GM19238 (cell line): ENCODE data around the gene TAGLN2.
A peak's percentile ranks its signal among the peaks of the same experiment; 100 is the strongest.

ENCODE experiments used
- DNase-seq: peaks from one replicate; pipeline ENCODE4 v3.0.0; 2011; ENCODE audit warnings: low spot score; ENCODE audit not compliant: insufficient read length

The TAGLN2 gene

DNA sequence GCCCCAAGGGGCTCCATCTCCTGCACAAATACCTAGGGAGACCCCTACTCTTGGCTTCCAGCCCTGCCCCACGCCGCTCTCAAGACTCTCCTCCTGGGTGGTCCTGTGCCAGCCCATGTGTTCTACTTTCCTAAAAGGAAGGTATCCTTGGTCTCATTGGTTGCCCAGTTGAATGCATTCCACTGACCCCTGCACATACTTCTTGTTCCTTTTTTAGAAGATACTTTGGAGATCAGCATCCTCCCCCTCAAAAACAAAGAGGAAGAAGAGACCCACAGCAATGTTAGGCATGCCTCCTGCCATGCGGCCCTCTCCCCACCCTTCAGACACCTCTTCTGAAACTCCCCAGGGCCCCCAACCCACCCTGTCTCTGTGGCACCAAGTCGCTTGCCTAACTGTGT lies 24.7 kb upstream of the TAGLN2 start:
- no peak for DNase-seq

DNA sequence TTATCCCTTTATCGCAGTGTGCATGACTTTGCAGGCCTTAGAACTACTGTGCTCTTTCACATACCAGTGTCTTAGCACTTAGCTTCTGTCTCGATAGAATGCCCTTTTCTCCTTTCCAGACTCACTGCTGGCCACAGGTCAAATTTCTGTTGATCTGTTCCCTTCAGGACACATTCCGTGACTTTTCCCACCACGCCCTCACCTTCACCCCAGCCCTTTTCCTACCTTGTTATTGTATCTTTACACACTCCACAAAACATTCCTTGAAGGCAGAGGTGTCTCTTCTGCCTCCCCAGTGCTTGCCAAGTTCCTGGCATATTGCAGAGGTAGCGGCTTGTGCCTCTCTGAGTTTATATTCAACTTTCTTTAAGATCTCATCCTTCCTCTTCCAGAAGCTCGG lies 23.8 kb upstream of the TAGLN2 start:
- no peak for DNase-seq

DNA sequence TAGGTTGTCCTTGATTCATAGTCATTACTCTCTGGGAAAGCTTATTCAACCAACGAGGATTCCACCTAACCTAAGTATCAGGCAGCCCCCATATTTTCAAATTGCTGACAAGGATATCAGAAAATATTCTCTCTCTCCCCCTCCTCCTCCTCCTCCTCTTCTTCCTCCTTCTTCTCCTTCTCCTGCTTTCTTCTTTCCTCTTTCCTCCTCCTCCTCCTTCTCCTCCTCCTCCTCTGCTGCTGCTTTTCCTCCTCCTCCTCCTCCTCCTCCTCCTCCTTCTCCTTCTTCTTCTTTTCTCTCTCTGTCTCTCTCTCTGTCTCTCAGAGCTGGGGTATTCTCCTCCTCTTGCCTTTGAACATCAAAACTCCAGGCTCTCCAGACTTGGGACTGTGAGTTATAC lies 22.6 kb upstream of the TAGLN2 start:
- no peak for DNase-seq

DNA sequence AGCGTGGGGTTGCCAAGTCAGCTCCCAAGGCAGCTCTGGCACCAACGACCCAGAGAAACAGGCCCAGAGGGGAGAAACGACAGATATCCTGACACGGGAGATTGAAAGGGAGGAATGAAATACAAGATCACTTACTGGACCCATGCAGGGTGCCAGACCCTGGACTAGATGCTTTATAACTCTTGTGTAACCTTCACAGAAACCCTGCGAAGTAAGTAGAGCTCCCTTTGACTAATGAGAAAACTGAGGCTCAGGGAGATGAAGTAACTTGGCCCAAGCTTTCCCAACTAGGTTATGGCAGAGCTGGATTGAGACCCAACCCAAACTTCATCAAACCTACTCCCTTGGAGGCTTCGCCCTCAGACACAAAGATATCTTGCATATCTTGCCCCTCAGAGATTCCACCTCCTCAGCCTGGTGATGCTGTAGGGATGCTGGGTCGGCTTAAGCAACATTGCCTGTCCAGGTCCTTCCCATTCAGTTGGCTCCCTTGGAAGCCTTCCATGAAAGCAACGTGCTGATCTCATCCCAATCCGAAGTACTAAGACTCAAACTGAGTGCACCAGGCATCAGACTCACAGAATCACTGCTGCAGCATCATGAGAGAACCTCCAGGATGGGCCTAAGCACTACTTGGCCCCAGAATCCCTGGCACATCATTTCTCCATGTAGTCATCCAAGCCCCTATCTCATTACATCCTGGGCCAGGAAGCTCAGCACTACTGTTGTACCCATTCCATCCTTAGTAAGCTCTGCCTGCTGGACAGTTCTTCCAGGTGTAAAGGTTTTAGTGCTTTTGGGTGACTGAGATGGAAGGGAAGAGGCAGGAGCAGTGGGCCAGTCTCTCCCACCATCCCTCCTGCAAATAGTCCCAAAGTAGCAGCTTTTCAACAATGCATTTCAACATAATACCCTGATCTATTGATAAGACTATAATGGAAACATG lies 21.2 kb upstream of the TAGLN2 start:
- DNase-seq: no peak

DNA sequence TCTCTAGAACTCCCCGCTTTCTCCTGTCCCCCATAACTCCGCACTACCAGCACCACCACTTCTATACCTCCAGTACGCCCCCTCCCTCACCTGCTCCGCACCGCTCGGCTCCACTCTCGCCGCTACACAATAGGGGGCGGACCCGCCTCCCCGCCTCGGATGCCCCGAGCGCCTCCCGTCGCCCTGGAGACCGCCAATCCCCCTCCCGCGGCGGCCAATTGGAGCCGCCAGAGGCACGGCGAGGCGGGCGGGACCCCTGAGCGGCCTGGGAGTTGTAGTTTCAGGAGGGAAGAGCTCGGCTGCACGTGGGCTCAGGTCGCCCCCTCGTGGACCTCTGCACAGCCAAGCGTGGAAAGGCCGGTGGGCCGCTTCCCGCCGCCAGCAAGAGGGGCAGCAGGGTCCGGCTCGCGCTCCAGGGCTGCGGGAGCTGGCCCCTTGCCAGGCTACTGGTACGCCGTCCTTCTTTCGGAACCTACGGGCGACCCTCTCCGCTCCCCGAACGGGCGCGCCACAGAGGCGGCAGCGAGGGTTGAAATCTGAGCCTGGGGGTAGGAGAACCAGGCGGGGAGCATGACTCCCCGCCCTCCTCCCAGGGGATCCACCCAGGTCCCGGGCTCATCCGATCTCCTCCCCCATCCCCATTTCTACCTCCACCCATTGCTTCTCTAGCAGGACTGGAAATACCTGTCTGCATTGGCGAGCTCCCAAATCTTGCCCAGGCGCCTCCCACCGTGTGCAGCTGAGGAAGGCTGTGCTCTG lies 20.4 kb upstream of the TAGLN2 start, which contains the start of gene IGSF9:
Gene IGSF9 (minus strand): TSS at position 131 of the 759 bp plus-strand sequence. CDS start 2,159 bp downstream, outside the sequence.
- no peak for DNase-seq

DNA sequence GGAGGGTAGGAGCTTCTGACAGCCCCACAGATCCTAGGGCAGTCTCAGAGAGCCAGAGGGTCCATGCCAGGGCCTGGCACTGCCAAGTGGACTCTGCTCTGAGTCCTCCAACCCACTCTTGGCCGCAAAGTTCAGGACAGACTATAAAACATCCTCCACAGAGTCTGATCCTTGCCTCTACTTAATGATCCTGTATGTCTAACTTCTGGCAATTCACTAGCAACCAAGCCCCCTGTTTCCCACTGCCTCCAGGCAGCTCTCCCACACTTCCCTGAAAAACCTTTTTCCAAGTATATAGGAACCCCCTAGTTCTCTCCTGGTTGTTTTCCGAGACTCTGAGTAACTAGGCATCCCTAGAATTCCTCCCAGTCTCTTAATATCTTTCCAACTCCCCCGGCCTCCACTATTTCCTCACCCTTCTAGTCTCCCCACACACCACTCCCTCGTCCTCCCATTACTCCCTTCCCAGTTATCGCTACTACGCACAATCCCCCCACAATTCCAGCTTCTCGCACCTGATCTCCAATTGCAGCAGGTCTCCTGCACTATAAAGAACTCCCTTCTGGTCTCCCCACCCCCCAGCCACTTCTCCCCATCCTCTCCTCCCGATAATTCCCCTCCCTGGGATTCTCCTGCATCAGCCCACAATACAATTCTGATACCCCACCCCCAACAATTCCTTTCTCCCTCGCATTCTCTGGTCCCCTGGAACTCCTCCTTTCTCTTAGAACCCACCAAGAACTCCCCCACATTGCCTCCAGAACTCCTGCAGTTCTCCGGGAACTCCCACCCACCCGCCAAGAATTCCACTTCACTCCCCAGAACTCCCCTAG lies 19.5 kb upstream of the TAGLN2 start:
- no peak for DNase-seq

DNA sequence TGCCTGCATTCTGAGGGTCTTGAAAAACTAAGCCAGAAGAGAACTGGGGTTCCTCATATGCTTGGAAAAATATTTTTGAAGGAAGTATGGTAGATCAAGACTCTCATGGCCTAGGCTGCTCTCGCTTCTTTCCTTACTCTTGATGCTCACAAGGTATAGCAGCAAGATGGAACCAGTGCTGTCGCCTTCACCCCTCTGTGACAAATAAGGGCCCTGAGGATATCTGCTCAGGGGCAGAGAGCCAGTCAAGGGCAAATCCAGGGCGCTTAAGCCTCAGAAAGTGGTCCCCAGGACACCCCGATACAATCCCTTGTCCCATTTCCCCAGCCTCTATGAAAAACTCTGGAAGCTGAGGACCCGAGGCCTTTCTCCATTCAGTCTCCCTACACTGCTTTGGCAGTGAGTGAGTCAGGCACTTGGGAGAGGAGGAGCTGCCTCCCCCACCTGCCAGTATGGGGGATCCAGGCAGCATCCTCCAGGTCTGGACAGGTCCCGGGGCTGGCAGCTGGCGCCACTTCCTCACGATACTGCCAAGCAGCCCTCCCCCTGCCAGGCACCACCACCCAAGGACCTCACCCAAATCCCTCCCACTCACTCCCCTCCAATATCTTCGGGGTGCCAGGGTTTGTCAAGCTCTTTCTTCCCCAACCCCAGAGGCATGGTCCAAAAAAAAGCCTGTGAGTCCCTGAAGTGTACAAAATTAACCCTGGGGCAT lies 18.8 kb upstream of the TAGLN2 start:
- no peak for DNase-seq

DNA sequence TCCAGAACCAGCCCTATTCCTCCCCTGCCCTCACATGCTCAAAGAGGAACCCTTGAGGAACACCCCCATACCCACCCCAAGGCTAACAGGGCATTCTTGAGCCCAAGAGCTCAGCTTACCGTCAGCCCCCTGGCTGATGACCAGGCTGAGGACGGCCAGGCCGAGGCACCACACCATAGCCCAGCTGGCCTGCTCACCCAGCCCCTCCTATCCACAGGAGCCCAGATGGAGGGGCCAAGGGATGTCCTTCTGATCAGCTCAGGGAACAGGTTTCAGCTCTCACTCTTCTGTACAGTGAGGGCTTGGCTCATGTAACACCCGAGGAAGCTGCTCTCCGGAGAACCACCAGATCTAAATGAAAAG lies 18.0 kb upstream of the TAGLN2 start:
- no peak for DNase-seq

DNA sequence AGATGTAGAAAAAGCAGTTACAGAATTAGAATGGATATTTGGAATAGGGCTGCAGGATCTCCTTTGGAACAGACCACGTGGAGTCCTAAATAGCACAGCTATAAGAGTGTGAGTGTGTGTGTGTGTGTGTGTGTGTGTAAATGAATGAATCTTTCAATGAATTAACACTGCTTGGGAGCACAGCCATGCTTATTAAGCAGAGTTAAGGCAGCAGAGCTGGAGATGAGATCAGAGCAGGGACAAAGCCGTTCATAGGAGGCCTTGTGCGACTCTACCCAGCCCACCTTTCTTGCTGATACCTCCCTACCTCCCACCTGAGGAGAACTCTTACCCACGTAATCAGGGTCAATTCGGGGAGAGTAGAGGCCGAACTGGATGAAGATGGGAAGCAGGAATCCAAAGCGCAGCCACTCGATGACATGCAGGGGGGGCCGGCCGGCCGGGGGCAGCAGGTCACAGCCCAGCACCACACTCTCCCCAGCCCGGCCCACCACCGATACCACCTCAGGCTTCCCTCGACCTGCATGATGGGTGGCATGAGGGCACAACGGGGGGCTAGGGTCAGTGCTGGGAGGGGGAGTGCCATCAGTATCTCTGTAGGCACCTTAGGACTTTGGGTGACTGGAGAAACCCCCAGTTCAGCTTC lies 17.4 kb upstream of the TAGLN2 start:
- no peak for DNase-seq

DNA sequence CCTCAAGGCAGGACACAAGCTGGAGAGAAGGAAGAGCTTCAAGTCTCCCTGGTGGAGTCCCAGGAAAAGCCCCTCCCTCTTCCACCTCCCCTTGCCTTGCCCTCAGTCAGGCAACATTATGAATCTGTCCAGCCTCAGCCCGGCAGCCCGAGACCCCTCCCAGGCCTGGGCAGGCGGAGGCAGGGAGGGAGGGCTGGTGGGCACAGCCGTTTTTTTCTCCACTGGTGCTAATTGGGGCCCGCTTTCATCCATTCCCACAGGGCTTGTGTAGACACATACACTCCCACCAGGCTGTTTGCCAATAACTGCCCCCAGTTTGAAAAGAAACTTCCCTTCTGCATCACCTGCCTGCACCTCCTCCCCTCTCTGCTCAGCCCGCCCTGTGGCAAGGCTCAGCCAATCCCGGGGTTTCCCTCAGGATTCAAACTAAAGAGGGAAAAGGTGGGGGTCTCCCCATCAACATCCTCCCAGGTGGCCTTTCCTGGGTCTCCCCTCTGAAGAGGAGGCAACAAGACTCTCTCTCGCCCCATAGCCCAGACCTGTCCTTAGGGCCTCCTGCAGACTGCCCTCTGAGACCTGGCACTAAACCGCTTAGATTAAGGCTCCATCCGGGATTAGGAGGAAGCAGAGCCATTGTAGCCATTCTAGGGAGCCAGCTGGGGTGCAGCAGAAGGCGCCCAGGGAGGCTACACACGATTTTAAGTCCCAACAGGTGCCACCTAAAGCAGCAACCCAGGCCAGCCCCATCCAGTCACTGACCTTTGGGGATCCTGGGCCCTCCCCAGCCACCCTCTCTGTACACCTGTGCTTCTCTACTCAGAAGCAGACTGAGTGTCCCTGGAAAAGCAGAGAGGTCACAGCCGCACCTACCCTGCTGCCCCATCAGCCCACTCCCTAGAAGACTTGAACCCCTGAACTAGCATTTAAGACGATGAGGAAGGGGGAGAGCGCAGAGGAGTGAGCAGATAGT lies 16.6 kb upstream of the TAGLN2 start:
- no peak for DNase-seq

DNA sequence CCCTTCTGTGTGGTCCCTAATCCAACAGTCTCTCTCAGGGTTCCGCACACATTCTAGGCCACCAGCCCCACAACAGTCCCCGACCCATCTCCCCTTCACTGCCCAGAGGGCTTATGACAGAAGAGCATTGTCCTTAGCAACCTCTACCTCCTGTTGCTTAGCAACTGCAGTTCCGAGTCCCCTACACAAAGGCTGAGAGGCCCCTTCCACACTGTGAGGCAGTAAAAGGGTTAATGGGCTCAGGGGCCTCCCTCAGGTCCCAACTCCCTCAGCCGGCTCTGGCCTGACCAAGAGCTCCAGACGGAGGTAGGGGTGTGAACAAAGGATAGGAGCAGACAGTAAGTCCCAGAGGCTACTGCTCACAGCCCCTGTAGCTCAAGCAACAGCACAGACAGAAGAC lies 15.8 kb upstream of the TAGLN2 start:
- no peak for DNase-seq

DNA sequence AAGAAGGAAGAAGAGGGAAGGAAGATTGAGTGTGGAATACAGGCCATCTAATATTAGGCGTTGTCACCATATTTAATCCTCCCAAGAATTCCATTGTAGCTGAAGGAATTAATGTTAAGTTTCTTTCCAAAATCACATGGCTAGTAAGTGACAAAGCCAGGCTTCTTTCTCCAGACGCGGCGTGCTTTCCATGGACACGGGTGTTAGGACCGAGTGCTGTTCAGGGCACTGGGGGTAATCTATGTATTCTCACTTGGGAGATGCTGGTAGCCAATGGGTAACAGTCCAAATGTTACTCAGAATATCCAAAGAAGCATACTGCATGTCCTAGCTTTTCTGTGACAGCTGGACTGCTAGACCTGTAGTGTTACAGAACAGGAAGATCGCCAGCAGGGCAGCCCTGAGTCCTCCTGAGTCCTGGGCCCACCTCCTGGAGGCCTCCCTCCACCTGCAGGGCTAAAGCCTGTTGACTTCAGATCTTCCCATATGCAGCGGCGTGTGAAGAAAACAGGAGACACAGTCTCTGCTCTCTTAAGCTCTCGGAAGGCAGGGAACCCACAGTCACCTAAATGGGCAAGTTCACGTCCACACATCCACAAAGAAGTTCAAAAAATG lies 14.8 kb upstream of the TAGLN2 start:
- no peak for DNase-seq

DNA sequence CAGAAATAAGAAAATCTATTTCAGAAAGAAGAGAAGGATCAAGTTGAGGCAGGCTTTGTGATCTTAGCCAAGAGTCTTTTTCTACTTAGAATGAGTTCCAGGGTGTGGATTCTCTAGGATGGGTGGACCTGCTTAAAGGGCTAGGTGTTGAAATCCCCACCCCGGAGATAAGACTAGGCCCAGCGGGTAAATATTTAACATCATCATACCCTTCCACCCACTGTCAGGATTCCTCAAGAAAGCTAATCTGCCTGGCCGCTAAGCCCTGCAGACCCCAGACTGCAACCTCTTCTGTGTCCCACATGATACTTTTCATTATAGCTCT lies 14.3 kb upstream of the TAGLN2 start:
- no peak for DNase-seq

DNA sequence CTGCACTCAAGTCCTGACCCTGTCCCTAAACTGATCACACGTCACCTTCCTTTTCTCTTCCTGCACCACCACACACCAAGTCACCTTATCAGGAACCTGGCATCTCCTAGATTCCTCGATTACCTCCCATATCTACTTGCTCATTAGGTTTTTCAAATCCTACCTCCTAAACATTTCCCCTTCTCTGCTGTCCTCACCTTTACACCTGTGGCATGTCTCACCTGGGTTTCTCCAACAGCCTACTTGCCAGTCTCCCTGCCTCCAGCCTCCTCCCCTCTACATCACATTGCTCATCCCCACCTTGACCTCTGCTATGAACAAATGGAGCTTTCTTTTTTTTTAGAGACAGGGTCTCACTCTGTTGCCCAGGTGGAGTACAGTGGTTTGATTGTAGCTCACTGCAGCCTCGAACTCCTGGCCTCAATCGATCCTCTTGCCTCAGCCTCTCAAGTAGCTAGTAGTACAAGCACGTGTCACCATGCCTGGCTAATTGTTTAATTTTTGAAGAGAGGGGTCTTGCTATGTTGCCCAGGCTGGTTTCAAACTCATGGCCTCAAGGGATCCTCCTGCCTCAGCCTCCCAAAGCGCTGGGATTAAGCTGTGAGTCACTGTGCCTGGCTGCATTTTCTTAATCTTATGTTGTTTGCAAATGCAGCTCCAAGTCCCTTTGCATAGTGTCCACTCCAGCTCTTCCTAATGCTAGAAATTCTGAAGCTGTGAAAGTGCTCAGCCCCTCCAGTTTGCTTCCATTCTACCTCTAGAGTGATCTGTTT lies 13.8 kb upstream of the TAGLN2 start:
- DNase-seq: no peak

DNA sequence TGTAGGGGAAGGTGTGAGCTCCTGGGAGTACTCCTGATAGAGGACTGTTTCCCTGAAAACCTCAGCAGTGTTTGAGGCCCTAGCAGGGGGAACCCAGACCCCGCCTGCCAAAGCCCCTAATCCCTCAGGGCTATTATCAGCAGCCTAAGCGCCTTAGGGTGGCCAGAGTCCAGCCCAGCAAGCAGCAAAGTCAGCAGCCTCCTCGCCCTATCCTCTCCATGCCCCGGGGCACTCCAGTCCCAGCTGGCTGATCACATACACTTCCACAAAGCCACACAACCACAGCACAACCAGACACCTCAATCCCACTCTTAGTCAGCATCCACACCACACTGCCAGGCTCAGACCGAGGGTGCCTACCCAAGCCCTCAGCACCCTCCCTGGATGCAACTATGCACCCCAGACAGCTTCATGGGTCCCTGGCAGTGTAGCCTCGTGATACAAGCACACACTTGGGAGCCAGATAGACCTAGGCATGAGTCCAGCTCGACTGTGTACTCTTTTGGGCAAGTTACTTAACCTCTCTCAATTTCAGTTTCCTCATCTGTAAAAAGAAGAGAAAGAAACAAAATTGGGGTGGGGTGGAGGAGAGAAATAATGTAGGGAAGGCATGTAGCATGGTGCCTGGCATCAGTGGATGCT lies 13.0 kb upstream of the TAGLN2 start:
- no peak for DNase-seq

DNA sequence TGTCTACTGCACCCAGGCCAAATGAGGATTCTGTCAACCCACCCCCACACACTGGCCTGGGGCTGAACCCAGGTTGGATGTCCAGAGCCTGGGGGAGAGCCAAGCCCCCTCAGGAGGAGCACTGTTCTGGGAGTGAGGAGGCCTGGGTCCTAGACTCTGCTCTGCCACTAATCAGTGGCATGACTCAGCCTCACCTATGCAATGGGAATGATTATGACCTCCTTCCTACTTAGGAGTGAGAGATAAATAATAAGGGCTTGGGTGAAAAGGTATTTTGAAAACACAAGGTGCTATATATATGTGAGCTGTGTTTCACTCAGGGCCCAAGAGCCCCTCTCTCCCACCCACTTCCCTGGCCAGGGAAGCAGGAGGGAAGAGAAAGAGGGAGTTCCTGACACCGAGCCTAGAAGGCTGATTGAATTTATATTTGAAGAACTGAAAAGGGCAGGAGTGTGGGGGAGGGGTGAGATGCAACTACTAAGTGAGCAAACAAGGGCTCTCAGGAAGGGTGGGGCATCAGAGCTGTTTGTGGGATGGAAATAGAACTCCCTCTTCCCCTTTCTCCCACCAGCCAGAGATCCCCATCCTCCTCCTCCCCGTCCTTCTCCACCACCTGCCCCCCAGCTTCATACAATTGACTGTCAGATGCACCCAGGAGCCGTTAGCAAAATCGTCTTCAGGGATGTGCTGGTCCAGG lies 11.9 kb upstream of the TAGLN2 start:
- DNase-seq: no peak

DNA sequence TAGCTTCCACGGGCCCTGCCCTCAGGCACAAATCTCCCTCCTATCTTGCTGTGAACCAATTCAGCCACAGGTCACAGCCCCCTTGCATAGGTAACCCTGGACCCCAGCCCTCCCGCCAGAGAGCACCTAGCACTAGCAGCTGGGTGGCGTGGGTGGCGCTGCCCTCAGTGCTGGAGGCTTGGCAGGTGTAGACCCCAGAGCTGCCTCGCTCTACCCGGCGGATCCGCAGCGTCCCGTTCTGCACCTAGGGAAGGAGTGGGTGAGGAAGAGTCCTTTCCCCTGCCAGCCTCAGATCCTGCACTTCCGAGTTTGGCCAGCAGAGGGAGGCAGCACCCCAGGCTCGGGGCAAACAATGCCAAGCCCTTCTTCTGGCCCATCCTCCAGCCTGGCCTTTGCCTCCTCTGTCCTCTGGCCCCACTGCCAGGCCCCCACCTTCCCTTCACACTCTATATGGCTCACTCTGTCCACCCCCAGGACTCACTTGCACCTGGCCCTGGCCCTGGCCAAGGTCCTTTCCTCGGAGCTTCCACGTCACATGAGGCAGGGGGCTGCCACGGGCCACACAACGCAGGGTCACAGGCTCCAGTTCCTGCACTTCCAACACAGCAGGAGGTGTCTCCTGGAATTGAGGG lies 11.1 kb upstream of the TAGLN2 start:
- peak; percentile 81 for DNase-seq
